ENCODE data around the gene DIPK1A.
A peak's percentile ranks its signal among the peaks of the same experiment; 100 is the strongest.
"Not testable (repeated sequence)": the region's sequence is repeated elsewhere in the genome, so short reads cannot be mapped to it uniquely, and the experiment has no call there.

DIPK1A gene

DNA sequence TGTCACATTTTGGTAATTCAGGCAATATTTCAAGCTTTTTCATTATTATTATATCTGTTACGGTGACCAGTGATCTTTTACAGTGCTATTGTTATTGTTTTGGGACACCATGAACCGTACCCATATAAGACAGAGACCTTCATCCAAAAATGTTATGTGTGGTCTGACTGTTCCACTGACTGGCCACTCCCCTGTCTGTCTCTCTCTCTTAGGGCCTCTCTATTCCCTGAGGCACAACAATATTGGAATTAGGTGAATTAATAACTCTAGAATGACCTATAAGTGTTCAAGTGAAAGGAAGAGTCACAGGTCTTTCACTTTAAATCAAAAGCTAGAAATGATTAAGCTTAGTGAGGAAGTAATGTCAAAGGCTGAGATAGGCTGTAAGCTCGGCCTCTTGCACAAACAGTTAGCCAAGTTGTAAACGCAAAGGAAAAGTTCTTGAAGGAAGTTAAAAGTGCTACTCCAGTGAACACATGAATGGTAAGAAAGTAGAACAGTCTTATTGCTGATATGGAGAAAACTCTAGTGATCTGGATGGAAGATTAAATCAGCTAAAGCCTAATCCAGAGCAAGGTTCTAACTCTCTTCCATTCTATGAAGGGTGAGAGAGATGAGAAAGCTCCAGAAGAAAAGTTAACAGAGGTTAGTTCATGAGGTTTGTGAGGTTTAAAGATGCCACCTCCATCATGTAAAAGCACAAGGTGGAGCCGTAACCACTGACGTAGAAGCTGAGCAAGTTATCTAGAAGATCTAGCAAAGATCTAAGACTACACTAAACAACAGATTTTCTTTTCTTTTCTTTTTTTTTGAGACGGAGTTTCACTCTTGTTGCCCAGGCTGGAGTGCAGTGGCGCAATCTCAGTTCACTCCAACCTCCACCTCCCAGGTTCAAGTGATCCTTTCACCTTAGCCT, 19.7 kb upstream of the DIPK1A start:
- DNase-seq (ENCODE audit: low spot score): no peak

DNA sequence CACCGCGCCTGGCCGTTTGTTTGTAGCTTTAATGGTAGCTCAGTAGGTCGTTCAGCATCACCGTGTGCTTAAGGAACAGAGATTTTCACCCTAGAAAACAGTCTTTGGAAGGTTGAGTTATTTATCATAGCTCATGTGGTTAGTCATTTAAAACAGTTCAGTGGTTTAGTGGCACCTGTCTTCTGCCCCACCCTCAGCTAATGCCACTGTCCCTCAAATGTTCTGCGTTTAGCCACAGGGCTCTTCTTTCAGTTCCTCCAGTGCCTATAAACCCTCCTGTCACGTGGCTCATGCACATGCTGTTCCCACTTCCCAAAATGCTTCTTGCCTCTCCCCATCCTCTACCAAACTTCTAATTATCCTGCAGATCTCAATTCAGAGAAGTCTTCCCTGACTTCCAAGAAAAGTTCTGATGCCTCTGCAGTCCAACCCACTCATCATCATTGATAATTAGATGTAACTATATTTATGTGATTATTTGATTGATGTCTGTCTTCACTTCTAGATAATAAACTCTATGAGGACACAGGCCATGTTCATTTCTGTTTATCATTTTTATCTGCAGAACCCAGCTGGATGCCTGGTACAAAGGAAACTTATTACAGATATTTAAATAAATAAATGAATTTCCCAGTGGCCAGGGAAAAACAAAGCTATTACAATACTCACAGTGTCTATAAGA, 14.4 kb upstream of the DIPK1A start:
- no peak for DNase-seq (ENCODE audit: low spot score)

DNA sequence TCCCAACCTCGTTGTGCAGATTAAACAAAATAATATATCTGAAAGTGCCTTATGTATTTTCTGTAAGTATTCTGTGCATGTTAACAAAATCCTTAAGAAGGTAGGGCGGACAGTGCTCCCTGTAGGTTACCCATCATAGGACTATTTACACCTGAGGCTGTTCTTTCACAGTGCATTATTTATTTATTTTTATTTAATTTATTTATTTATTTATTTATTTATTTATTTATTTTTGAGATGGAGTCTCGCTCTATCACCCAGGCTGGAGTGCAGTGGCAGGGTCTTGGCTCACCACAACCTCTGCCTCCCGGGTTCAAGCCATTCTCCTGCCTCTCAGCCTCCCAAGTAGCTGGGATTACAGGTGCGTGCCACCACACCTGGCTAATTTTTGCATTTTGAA, 12.8 kb upstream of the DIPK1A start:
- DNase-seq (ENCODE audit: low spot score): not testable (repeated sequence)

DNA sequence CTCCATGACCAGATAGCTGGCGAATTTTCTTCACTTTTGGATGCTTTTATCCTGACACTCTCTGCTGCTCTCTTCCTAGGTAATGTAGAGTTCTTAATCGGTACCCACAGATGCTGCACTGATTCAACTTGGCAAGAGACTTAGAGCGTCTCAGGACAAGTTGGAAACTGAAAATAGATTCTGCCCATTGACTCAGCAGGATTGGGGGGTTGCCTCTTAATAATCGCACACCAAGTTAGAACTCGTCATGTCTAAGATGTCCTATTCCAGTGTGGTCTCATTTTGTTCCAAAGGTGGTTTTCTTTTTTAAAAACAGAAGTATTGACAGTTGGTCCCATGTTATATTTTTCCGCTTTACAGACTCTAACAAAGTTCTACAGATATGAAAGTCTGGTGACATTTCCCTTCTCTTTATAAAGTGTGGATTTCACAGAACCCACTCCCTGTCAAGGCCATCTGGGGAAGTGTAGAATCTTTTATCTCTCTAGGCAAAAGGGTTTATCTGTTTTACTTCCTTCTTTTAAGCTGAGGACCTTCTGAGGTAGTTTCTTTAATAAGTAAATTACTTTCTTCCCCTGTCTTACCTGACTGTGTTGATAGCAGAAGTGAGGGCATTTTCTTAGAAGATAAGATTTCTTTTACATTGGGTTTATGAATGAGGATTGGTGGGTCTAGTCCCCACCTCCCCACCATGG, 12.1 kb upstream of the DIPK1A start:
- DNase-seq (ENCODE audit: low spot score): no peak

DNA sequence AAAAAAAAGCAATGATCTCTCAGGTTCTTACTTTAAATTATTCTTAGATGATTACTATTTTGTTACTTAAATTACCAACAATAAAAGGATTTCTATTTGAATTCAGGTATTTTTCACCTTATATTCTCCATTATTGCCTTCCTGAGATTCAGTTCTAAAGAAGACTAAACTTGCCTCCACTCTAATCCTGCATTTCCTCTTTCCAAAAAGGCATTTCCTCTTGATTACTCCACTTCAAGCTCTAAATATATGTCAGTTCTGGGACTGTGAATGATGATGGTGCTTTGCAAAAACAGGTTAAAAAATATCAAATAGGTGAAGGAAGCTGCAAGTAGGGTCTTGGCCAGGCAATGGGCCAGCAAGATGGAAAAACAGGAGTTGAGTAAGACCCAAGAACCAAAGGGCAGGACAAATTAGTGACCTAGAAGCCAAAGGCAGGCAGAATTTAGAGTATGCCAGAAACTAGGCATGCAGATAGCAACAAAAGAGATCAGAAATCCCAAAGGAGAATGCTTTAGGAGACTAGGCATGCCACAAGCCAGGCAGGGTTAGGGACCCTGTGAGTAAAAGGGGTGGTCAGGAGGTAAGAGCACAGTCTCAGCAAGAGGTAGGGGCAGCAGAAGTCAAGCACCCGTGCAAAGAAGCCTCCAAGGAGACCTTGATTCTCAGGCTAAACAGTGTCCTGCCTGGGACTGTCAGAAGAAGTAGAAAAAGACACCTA, 11.3 kb upstream of the DIPK1A start:
- no peak for DNase-seq (ENCODE audit: low spot score)

DNA sequence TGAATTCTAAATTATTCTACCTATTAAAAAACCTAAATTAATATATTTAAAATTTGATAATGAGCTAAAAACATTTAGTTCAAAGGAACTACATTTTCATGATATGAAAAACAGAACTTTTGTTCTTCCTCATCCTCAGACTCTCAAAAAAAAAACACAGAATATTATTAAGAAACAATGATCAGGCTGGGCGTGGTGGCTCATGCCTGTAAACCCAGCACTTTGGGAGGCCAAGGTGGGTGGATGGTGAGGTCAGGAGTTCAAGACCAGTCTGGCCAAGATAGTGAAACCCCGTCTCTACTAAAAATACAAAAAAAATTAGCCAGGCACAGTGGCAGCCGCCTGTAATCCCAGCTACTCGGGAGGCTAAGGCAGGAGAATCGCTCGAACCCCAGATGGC, 10.7 kb upstream of the DIPK1A start:
- not testable (repeated sequence) for DNase-seq (ENCODE audit: low spot score)

DNA sequence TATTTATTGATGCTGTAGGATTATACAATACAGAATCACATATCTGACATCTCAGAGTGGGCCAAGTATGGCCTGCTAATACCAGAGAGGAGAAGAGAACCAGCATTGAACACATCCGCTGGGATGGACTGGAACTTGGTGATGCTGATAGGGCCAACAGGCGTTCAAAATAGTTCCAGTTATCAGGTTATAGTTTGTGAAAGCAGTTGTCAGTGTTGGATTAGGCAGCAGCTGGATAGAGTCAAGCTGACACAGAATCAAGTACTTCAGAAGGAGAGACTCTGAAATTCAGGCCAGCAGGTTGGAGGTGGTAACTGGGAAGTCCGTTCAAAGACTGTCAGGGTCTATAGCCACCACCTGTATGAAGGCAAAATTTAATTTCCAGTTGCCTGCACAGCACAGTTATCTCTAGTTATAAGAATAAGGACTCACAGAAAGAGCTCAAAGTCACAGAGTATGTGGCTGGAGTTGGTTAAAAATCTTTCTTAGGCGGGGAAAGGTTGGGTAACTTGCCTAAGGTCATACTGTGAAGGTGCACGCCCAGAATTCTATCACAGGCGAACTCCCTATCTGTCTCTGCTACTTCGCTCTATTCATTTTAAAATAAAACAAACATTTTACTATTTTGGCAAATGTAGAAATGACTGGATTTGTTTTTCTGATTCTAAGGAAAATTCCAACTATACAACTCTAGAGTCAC, 9.9 kb upstream of the DIPK1A start:
- DNase-seq (ENCODE audit: low spot score): no peak

DNA sequence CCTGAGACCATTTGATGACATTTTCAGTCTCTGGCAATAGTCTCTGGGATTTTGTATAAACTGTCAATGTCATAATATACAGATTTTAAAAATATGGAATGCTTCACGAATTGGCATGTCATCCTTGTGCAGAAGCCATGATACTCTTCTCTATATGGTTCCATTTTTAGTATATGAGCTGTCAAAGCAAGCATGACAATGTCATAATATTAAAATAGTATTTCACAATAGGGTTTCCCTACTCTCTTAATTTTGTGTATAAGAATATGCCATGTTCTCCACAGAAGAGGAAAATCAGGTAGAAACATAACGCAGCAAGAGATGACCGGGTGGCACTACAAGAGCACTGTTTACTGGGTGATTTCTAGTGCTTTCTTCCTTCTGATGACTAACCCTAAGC, 8.3 kb upstream of the DIPK1A start:
- no peak for DNase-seq (ENCODE audit: low spot score)

DNA sequence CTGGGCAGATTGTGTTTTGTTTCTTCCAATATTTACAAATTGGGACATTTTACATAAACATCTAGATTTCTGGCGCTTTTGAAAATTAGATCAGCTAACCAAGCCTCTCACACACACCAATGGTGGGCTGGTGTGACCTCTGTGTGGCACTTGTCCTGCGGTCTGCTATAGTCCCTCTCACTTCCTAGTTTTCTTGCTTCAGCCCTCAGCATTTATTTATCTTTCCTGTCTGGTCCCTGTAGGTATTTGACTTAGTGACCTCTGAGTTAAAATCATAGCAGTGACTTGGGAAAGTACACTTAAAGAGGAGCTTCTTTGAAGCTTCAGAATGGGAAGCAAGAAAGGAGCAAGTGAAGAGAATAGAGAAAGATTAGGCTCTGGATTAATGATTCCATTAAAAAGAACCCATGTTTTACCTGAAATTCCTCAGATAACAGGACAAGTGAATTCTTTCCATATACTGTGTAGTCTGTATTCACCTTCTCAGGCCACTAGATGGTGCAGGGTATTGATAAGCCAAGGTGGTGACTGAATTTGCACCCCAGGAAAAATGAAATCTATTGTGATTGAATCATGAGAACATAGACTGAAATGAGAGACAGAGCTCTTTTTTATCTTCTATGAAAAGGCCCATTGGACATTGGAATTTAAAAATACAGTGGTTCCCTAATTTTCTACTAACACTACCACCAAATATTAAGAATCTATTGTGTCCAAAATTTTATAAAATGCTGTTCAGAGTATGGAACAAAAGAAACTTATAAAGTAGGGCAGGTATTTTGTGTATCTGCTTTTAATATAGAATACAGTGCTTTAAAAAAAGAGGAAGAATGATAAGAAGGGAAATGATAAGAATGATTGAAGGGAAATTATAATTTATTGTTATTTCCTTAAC, 7.1 kb upstream of the DIPK1A start:
- no peak for DNase-seq (ENCODE audit: low spot score)

DNA sequence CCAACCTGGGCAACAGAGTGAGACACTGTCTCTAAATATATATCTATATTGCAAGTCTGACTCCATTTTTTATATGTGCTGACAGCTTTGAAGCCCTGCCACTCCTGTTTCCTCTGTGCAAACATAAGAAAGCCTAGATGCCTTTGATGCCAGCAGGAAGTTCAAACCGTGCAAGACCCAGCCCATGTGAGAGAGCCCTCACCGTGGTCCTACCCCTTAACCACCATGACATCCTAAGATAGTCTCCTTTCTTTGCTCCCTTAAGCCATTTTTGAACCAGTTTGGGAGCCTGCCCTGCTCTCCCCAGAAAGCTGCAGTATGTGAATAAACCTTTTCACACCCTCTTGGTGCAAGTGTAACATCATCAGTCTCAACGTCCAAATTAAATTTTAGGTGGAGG, 3.7 kb upstream of the DIPK1A start:
- DNase-seq (ENCODE audit: low spot score): no peak

DNA sequence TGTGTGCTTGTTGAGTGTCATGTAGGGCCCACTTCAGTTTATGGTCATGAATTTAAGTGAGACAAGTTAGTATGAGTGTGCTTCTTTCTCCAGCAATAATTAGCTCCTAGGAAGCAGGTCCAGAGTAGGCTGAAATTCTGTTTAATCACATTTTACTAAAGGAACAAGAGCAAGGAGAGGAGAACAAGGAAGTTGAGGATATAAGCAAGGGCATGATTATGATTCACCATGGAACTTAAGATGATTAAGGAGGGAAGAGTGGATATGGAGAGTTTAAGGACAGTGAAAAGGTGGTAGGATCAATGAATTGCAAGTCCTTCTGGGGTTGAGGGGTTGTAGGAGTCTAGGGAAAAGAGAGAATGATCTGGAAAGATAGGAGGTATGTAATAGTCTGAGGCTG, 3.1 kb upstream of the DIPK1A start:
- DNase-seq (ENCODE audit: low spot score): no peak

DNA sequence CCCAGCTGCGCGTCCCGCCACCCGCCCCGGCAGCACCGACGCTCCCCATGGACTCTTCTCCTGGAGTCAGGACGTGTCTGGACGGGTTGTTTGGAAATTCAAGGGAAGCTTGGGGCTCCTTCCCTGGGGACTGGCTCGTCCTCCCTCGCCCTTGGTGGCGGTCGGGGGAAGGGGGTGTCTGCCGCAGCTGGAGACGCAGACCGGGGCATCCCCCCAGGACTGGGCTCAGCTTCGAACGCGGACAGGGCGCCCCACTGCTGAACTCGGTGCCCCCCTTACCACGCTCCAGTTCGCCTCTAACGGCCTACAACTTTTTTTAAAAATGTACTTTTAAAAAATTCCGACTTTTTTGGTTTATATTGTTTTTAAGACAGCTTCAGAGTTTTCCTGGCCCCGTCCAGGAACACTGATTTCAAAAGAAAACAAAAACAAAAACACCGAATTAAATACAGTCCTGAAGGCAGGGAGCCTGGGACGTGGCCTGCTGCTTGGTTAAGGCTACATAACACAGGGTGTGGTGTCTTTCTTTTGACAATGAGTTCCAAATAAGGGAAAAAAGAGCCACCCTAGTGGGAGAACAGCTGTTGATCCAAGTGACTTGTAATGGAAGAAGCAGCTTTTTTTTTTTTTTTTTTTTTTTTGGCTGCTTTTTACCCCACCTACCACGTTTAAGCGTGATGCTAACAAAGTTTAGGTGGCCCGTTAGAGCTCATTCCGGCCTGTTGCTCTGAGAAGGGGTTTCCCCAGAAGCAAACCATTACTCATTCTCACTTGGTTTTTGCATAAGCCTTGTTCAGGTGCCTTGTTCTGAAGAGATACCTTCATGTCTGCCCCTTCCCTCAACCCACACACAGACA, 862 bp upstream of the DIPK1A start:
- DNase-seq (ENCODE audit: low spot score): no peak

DNA sequence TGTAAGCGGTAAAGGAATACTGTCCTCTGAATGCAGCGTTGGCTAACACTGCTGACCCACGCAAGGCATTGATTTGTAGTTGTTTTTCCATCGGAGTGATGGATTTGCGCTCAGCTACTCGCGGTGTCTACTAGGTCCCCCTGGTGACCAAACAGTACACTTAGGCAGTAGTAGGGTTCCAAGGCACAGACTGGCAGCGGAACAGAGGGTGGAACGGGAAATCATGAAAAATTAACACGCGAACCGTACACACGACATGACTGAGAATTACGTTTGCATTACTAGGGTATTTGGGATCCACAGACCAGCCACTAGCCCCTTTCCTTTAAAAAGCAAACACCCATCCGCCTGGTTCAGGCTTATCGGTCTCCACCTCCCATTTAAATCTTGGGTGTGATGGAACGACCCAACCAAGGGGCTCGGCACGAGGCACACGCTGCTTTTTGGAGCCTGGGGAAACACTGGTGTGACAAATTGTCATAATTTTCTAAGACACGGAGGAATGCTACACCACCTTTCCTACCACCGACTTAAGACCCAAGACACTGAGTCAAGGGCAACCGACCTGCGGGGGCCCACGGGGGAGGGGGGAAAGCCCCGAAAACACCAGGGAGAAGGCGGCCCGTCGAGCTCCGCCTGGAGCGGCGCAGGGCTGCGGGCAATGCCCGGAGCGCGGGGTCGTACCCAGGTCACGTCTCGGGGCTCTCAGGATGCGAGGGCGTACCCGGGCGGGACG, 699 bp downstream of the DIPK1A start:
- peak; percentile 73 for DNase-seq (ENCODE audit: low spot score)

DNA sequence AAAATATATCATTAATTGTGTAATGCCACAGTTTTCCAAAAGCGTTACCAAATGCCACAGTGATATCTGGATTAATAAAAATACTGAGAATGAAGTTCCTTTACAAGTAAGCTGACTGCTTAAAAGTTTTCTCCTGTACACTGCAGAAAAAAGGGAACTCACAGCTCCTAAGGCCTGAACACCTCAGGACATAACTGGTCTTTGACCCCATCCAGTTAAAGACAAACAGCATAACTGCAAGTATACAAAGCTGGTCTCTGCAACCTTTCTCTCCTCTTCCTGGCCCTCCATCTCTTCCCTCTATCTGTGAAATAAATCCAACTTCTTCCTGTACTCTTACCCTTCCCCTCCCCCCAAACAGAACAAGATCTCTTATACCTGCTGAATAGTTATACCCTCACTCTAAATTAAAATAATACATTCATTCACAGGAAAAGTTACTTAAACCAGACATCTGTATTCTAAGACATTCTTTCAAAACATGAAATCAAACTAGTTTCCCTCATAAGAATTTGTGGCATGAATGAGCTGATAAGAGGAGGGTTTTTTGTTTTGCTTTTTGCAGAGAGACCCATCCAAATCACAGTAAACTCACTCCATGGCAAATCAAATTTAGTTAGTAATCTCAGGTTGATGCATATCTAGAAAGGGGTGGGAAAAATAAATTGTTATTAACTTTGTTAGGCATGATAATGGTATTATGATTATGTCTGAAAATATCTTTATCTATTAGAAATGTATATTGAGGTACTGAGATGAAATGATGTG, 2.9 kb downstream of the DIPK1A start:
- DNase-seq (ENCODE audit: low spot score): no peak

DNA sequence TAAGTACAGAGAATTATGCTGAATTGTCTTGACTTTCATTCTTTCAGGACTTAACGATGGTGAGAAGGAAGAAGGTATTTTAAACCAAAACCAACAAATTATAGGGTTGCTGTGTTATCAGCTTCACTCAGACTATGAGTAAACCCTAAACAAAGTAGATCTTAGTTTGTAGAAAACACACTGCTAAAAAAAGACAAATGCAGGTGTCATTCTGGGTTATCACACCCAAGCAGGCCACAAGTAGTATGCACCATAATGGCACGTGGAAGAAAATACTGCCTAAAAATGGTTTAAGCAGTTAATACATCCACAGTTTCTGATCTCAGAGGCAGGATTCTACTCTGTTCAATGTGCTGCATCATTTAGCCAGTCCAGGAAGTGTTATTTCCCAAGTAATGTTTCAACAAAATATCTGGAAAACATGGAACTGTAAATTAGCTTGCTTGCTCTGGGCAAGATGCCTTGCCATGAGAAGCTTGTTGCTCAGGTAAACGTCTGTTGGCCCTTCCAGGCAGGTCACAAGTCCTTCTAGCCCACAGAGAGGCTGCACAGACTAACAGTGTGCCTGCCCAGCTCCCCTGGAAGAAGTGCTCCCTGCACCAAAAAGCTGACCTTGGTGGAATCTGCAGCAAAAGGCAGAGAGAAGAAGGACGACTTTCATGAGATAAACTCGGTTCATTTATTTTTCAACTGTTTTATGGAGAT, 4.1 kb downstream of the DIPK1A start:
- DNase-seq (ENCODE audit: low spot score): no peak

DNA sequence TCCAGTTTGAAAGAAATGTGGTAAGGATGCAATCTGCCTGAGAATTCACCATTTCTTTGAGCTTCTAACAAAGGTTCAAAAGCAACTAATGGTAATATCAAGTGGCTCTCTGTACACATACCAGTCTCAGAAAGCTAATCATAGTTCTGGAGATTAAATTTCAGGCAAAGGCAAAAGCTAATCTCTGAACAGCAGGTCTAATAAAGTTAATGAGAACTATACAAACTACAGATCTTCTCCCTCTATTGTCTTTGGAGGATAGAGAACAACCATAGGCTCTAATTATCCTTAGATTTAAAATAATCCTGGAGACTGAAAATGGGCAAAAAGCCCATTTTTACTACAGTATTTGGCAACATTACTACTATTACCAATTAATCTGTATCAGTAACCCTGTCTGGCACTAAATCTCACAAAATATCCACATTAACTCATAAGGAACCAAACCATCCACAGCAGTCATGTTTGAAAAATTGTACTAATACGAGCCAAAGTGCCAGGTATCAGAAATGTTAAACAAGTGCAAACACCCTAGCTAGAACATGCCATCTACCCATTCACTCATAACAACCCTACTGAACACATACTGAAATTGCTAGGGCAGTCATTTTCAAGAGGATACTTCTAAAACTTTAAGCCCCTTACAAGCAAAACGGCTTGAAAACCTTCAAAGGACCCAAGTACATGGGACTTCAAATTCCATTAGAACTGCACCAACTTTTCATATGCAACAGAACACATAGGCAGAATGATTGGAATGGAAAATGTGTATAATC, 4.8 kb downstream of the DIPK1A start:
- no peak for DNase-seq (ENCODE audit: low spot score)

DNA sequence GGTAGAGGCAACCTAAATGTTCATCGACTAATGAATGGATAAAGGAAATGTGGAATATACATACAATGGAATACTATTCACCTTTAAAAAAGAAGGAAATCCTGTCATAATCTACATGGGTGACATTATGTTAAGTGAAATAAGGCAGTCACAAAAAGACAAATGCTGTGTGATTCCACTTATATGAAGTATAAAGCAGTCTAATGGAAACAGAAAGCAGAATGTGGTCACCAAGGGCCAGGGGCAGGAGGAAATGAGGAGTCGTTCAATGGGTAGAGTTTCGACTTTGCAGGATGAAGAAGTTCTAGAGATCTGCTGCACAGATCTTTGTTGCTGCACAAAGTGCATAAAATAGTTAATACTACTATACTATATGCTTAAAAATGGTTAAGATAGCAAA, 7.8 kb downstream of the DIPK1A start:
- DNase-seq (ENCODE audit: low spot score): no peak
